Common myeloid progenitor, CD34-positive (primary cell): Measurements from ENCODE around the gene CSNK2A3.

Experiments
- CTCF ChIA-PET: fragments of 350-600 bp; sonication (Branson Sonifier 250); formaldehyde crosslinking; loops from one replicate; lab custom pipeline; 2021; ENCODE audit warnings: antibody characterized with exemption; lab: Charles Lee
- POLR2A ChIA-PET: fragments of 350-600 bp; sonication (Branson Sonifier 250); formaldehyde crosslinking; loops from one replicate; lab custom pipeline; 2021; ENCODE audit warnings: antibody characterized with exemption; lab: Charles Lee
- DNase-seq, 3 donors: peaks; one replicate each; pipeline versions ENCODE4 v3.0.0 to v3.0.0-alpha.2; 2013
- H3K27ac ChIP-seq, 2 experiments: 1 replicate in 1 of 2; 2 replicates in 1 of 2; pipeline ENCODE4 v1.7.0; 2013; ENCODE audit warnings: inconsistent platforms in 2 of 2, low read length in 2 of 2, mild to moderate bottlenecking in 2 of 2, low read depth in 1 of 2, moderate library complexity in 1 of 2; ENCODE audit not compliant: severe bottlenecking in 2 of 2, insufficient read depth in 1 of 2, poor library complexity in 1 of 2
- H3K27me3 ChIP-seq, 5 experiments: replicated peaks in 2 of 5; 1 replicate in 3 of 5; 2 replicates in 2 of 5; pipeline versions ENCODE4 v1.6.1 to v1.7.0; 2013; ENCODE audit warnings: low read length in 4 of 5, mild to moderate bottlenecking in 2 of 5, moderate library complexity in 2 of 5, inconsistent platforms in 1 of 5; ENCODE audit not compliant: insufficient read depth in 5 of 5, control insufficient read depth in 4 of 5
- H3K36me3 ChIP-seq, 4 experiments: 1 replicate in 2 of 4; 2 replicates in 2 of 4; pipeline versions ENCODE4 v1.6.1 to v1.7.0; 2013; ENCODE audit warnings: low read length in 3 of 4, control low read depth in 1 of 4, mild to moderate bottlenecking in 1 of 4; ENCODE audit not compliant: control insufficient read depth in 4 of 4, insufficient read depth in 4 of 4
- H3K4me1 ChIP-seq, 4 experiments: 1 replicate in 3 of 4; 2 replicates in 1 of 4; pipeline versions ENCODE4 v1.6.1 to v1.7.1; 2013; ENCODE audit warnings: low read length in 3 of 4, mild to moderate bottlenecking in 3 of 4, control low read depth in 1 of 4, inconsistent platforms in 1 of 4, moderate library complexity in 1 of 4; ENCODE audit not compliant: control insufficient read depth in 4 of 4, insufficient read depth in 4 of 4; ENCODE audit errors: control extremely low read depth in 1 of 4
- H3K4me3 ChIP-seq, 7 experiments: 1 replicate in 4 of 7; 2 replicates in 3 of 7; pipeline versions ENCODE4 v1.5.1 to v1.7.0; 2013; ENCODE audit warnings: mild to moderate bottlenecking in 7 of 7, low read length in 6 of 7, moderate library complexity in 6 of 7, inconsistent platforms in 2 of 7, low read depth in 2 of 7, control low read depth in 1 of 7; ENCODE audit not compliant: insufficient read depth in 4 of 7, control insufficient read depth in 1 of 7; ENCODE audit errors: extremely low read depth in 1 of 7
- H3K9me3 ChIP-seq, 5 experiments: 1 replicate in 4 of 5; 2 replicates in 1 of 5; pipeline versions ENCODE4 v1.6.1 to v1.7.1; 2013; ENCODE audit warnings: low read length in 4 of 5, mild to moderate bottlenecking in 2 of 5, inconsistent platforms in 1 of 5, low read depth in 1 of 5, moderate library complexity in 1 of 5; ENCODE audit not compliant: control insufficient read depth in 4 of 5, insufficient read depth in 2 of 5; ENCODE audit errors: control extremely low read depth in 1 of 5
- WGBS: methylation state at CpG from one replicate; pipeline ENCODE4 v1.1.5; 2013; ENCODE audit not compliant: insufficient coverage; 5-methylcytosine and 5-hydroxymethylcytosine counted together

The CSNK2A3 gene

GRCh38 chr11:11302565-11302964 is 50.5 kb downstream of the CSNK2A3 start:
- Histone ChIP-seq H3K4me1 (no peaks in the 10 kb centered on the region), H3K27me3 (peaks cover 0 to 4% (median 0%) of the 10 kb centered on the region in 5 experiments), H3K4me3 (no peak overlapping the region), H3K9me3 (no peaks in the 10 kb centered on the region), H3K27ac (no peak overlapping the region), H3K36me3 (no peaks in the 10 kb centered on the region)
- POLR2A ChIA-PET = no interaction called here
- 89% methylated on average over 10 of the region's 10 CpGs for WGBS
- DNase-seq = no peak
- CTCF ChIA-PET = no interaction called here
